IPS DF 6.9 (cell line): ENCODE measurements around the gene KRTAP20-3.

ENCODE experiments used
- DNase-seq: peaks from one replicate; pipeline ENCODE4 v3.0.0-alpha.2; 2013; ENCODE audit warnings: low read depth, low spot score
- H3K27ac ChIP-seq: one replicate; pipeline ENCODE4 v1.5.1; 2013; ENCODE audit warnings: low read length, control low read depth
- H3K27me3 ChIP-seq: 2 replicates; pipeline ENCODE4 v1.6.1; 2013; ENCODE audit warnings: mild to moderate bottlenecking, low read length; ENCODE audit not compliant: control insufficient read depth, insufficient read depth
- H3K36me3 ChIP-seq: 2 replicates; pipeline ENCODE4 v1.6.1; 2013; ENCODE audit warnings: low read length; ENCODE audit not compliant: control insufficient read depth, insufficient read depth
- H3K4me1 ChIP-seq: 2 replicates; pipeline ENCODE4 v1.6.1; 2013; ENCODE audit warnings: low read length; ENCODE audit not compliant: control insufficient read depth, insufficient read depth
- H3K4me3 ChIP-seq: 2 replicates; pipeline ENCODE4 v1.5.1; 2013; ENCODE audit warnings: mild to moderate bottlenecking, low read length
- H3K9me3 ChIP-seq: 2 replicates; pipeline ENCODE4 v1.6.1; 2013; ENCODE audit warnings: low read length, inconsistent platforms; ENCODE audit not compliant: control insufficient read depth, insufficient read depth
- WGBS: extraction: QIAGEN DNeasy Blood & Tissue Kit; methylation state at CpG from one replicate; pipeline ENCODE4 v1.1.7; 2013; ENCODE audit warnings: mixed read lengths, missing lambda C conversion rate; ENCODE audit not compliant: insufficient read length, insufficient coverage; 5-methylcytosine and 5-hydroxymethylcytosine counted together

The KRTAP20-3 gene

GRCh38 chr21:30625449-30626165 lies 17.1 kb upstream of the KRTAP20-3 start:
- H3K27me3 ChIP-seq = no peaks in the 10 kb centered on the region
- WGBS = no CpG with 5 or more reads among the region's 4 CpGs

GRCh38 chr21:30628109-30628508 lies 14.6 kb upstream of the KRTAP20-3 start:
- Histone ChIP-seq H3K4me3 (no peak overlapping the region), H3K27me3 (no peaks in the 10 kb centered on the region), H3K27ac (no peak overlapping the region), H3K36me3 (no peaks in the 10 kb centered on the region), H3K9me3 (peaks cover 14% of the 10 kb centered on the region), H3K4me1 (no peaks in the 10 kb centered on the region)
- no peak for DNase-seq
- WGBS = no CpG with 5 or more reads among the region's 4 CpGs

More at GRCh38 chr21:30625449-30626165, 17.1 kb upstream of the KRTAP20-3 start:
- DNase-seq = no peak
- no peak overlapping the region for H3K27ac ChIP-seq
- H3K4me3 ChIP-seq = no peak overlapping the region
- H3K36me3 ChIP-seq = no peaks in the 10 kb centered on the region
- H3K4me1 ChIP-seq = no peaks in the 10 kb centered on the region
- H3K9me3 ChIP-seq = peaks cover 10% of the 10 kb centered on the region

DNA sequence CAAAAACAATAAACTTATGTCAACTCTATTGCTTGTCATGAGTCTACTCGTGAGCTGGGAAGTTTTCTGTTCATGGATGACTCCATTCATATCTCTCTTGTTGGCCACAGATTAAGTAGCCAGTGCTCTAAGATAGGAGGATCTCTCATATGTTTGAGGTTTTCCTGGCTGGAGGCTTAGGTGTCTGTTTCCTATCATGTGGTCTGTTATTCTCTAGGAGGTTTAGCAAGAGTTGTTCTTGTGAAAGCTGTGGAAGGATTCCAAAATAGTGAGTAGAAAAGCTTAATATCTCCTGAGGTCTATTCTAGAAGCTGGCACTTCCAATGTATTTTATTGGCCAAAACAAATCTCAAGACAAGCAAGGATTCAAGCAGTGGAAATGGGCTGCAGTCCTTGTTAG lies 13.5 kb upstream of the KRTAP20-3 start:
- Histone ChIP-seq H3K27ac (no peak overlapping the region), H3K27me3 (no peaks in the 10 kb centered on the region), H3K4me3 (no peak overlapping the region), H3K36me3 (no peaks in the 10 kb centered on the region), H3K4me1 (no peaks in the 10 kb centered on the region), H3K9me3 (peaks cover 11% of the 10 kb centered on the region)
- no peak for DNase-seq
- WGBS = no CpG with 5 or more reads among the region's 1 CpG

DNA sequence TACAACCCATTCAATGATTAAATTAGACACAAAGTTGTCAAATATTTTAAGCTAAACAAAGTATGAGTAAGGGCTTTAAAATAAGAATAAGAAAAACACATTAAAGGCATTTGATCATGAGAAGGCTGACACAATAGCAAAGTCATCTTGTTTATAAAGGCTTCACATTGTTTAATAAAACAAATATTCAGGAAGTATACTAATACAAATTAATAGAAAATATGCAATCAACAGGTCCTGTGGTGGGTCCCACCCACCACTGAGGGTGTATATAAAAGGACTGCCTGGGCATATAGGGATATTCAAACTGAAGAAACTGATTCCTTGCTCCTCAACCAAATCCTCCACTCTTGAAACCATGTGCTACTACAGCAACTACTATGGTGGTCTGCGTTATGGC lies 7.8 kb upstream of the KRTAP20-3 start, which contains the start of gene KRTAP20-2:
KRTAP20-2 (plus strand) TSS at position 301 of the 400 bp plus-strand sequence; CDS start at position 359, 58 bp downstream.
- no peak for DNase-seq
- no peaks in the 10 kb centered on the region for H3K27me3 ChIP-seq
- peaks cover 9% of the 10 kb centered on the region for H3K9me3 ChIP-seq
- WGBS = no CpG with 5 or more reads among the region's 1 CpG
- no peaks in the 10 kb centered on the region for H3K36me3 ChIP-seq
- H3K27ac ChIP-seq = no peak within 1 kb of the TSS
- no peaks in the 10 kb centered on the region; the same call in 1 of the 2 replicates for H3K4me1 ChIP-seq
- H3K4me3 ChIP-seq = no peak within 1 kb of the TSS

GRCh38 chr21:30638686-30639085 lies 4.0 kb upstream of the KRTAP20-3 start:
- Histone ChIP-seq H3K9me3 (peaks cover 5% of the 10 kb centered on the region), H3K27ac (no peak overlapping the region), H3K4me3 (no peak overlapping the region), H3K36me3 (no peaks in the 10 kb centered on the region), H3K4me1 (no peaks in the 10 kb centered on the region; the same call in 1 of the 2 replicates), H3K27me3 (no peaks in the 10 kb centered on the region)
- no CpG with 5 or more reads among the region's 3 CpGs for WGBS
- DNase-seq = no peak

GRCh38 chr21:30646904-30647414 lies 4.3 kb downstream of the KRTAP20-3 start:
- no peaks in the 10 kb centered on the region for H3K27me3 ChIP-seq
- no peaks in the 10 kb centered on the region for H3K36me3 ChIP-seq
- H3K27ac ChIP-seq = no peak overlapping the region
- H3K9me3 ChIP-seq = peaks cover 3% of the 10 kb centered on the region
- no peak overlapping the region for H3K4me3 ChIP-seq
- H3K4me1 ChIP-seq = no peaks in the 10 kb centered on the region
- DNase-seq = no peak
- WGBS = no CpG with 5 or more reads among the region's 1 CpG

DNA sequence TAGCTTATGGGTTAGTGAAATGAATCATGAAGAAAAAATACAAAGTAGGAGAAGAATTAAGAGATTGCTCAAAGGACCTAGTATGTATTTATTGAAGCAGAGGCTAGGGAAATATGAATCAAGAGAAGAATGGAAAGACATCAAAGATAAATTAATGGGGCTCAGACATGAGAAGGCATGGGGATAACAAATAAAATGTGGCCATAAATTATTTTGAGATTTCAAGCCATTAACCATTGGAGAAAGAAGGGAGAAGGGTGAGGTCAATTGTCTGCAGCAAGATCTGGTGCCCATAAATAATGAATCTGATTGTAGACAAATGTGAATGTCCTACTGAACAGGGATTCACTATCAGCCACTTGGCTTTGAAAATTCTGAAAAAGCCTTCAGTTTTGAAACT lies 10.2 kb downstream of the KRTAP20-3 start:
- Histone ChIP-seq H3K9me3 (no peaks in the 10 kb centered on the region; the same call in 1 of the 2 replicates), H3K27ac (no peak overlapping the region), H3K4me1 (no peaks in the 10 kb centered on the region), H3K36me3 (no peaks in the 10 kb centered on the region), H3K27me3 (no peaks in the 10 kb centered on the region), H3K4me3 (no peak overlapping the region)
- DNase-seq = no peak

DNA sequence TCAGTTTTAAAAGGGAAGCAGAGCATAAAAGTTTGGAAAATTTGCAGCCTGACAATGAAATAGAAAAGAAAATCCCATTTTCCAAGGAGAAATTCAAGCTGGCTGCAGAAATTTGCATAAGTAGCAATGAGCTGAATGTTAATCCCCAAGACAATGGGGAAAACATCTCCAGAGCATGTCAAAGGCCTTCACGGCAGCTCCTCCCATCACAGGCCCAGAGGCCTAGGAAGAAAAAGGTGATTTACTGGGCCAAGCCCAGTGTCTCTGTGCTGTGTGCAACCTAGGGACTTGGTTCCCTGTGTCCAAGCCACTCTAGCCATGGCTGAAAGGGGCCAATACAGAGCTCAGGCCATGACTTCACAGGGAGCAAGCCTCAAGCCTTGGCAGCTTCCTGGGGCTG lies 26.1 kb downstream of the KRTAP20-3 start:
- Histone ChIP-seq H3K27ac (no peak overlapping the region), H3K4me3 (no peak overlapping the region), H3K4me1 (no peaks in the 10 kb centered on the region), H3K36me3 (no peaks in the 10 kb centered on the region), H3K27me3 (no peaks in the 10 kb centered on the region), H3K9me3 (peaks cover 6% of the 10 kb centered on the region)
- WGBS = no CpG with 5 or more reads among the region's 1 CpG
- no peak for DNase-seq

- WGBS = no CpG with 5 or more reads among the region's 2 CpGs
- no peaks in the 10 kb centered on the region for H3K36me3 ChIP-seq
- DNase-seq = no peak
- no peaks in the 10 kb centered on the region for H3K4me1 ChIP-seq
- H3K27ac ChIP-seq = no peak overlapping the region
- H3K9me3 ChIP-seq = peaks cover 8% of the 10 kb centered on the region
- H3K4me3 ChIP-seq = no peak overlapping the region
- no peaks in the 10 kb centered on the region for H3K27me3 ChIP-seq
Measured at GRCh38 chr21:30672985-30673650, 30.5 kb downstream of the KRTAP20-3 start.

- H3K36me3 ChIP-seq = no peaks in the 10 kb centered on the region
- no peaks in the 10 kb centered on the region for H3K27me3 ChIP-seq
- H3K9me3 ChIP-seq = peaks cover 6% of the 10 kb centered on the region; the same call in 1 of the 2 replicates
- DNase-seq = no peak
- no peak overlapping the region for H3K27ac ChIP-seq
- no peaks in the 10 kb centered on the region for H3K4me1 ChIP-seq
- WGBS = no CpG with 5 or more reads among the region's 1 CpG
- no peak overlapping the region for H3K4me3 ChIP-seq
Measured at GRCh38 chr21:30674312-30674711, 31.6 kb downstream of the KRTAP20-3 start.
